ENCODE data around the gene CFAP100. TPM values are rescaled to one million over a fixed set of nuclear protein-coding genes. Genes with fewer than 3 reads are reported as not detected.

The CFAP100 gene
- polyA plus RNA-seq, 3 donors, result not detected

- no peak for DNase-seq
- Histone ChIP-seq H3K79me2 (ENCODE audit: insufficient read depth, low read length) (no peaks in the 10 kb centered on the region), H3K27ac (ENCODE audit: low read depth in 1 of 2, low read length in 2 of 2) (no peak overlapping the region), H3K4me2 (replicated peaks; ENCODE audit: extremely low read depth, low read length, poor library complexity, severe bottlenecking) (no peak overlapping the region), H3K9me3 (replicated peaks in 1 of 2; ENCODE audit: control insufficient read depth in 1 of 2, insufficient read depth in 1 of 2, low read length in 2 of 2) (no peaks in the 10 kb centered on the region), H3K9ac (ENCODE audit: insufficient read depth, low read length, poor library complexity, severe bottlenecking) (no peak overlapping the region), H4K20me1 (ENCODE audit: insufficient read depth, low read length) (no peaks in the 10 kb centered on the region), H3K4me3 (replicated peaks in 1 of 3; ENCODE audit: low read depth in 2 of 3, low read length in 3 of 3) (no peak overlapping the region), H3K27me3 (ENCODE audit: control insufficient read depth in 2 of 2, insufficient read depth in 2 of 2, low read length in 2 of 2) (no peaks in the 10 kb centered on the region), H3K36me3 (replicated peaks in 1 of 2; ENCODE audit: control insufficient read depth in 1 of 2, insufficient read depth in 2 of 2, low read length in 2 of 2) (no peaks in the 10 kb centered on the region), H3K4me1 (ENCODE audit: control insufficient read depth in 1 of 2, insufficient read depth in 2 of 2, low read length in 2 of 2) (peaks cover 6 to 8% of the 10 kb centered on the region in 2 donors), H2AFZ (ENCODE audit: insufficient read depth, low read depth, low read length, poor library complexity, severe bottlenecking) (no peak overlapping the region)
- no CpG with 5 or more reads among the region's 8 CpGs for WGBS (ENCODE audit: insufficient coverage)
- intact Hi-C loops (cut with micrococcal nuclease), result no loop called here
- peaks cover 10% of the 10 kb centered on the region for H3K4me1 Mint-ChIP-seq
- no peak for TF ChIP-seq CTCF (IDR thresholded peaks at IDR 0.05)
- peaks cover 2 to 6% (median 4%) of the 10 kb centered on the region in 3 donors for H3K27me3 Mint-ChIP-seq (ENCODE audit: low read depth in 3 of 3)
- H3K4me3 Mint-ChIP-seq, result no peak overlapping the region
- H3K27ac Mint-ChIP-seq, result no peak overlapping the region
- no peaks in the 10 kb centered on the region for H3K36me3 Mint-ChIP-seq
- H3K9me3 Mint-ChIP-seq, result peaks cover 0 to 2% (median 0%) of the 10 kb centered on the region in 7 donors
Measured at GRCh38 chr3:126485176-126485897, 90.6 kb downstream of the CFAP100 start.

- peaks cover 11% of the 10 kb centered on the region for H3K4me1 Mint-ChIP-seq
- no peaks in the 10 kb centered on the region for H3K9me3 ChIP-seq (replicated peaks in 1 of 2; ENCODE audit: control insufficient read depth in 1 of 2, insufficient read depth in 1 of 2, low read length in 2 of 2)
- no peak overlapping the region for H3K27ac ChIP-seq (ENCODE audit: low read depth in 1 of 2, low read length in 2 of 2)
- H3K27me3 ChIP-seq (ENCODE audit: control insufficient read depth in 2 of 2, insufficient read depth in 2 of 2, low read length in 2 of 2), result no peaks in the 10 kb centered on the region
- peaks cover 7 to 9% of the 10 kb centered on the region in 2 donors for H3K4me1 ChIP-seq (ENCODE audit: control insufficient read depth in 1 of 2, insufficient read depth in 2 of 2, low read length in 2 of 2)
- H3K36me3 Mint-ChIP-seq, result no peaks in the 10 kb centered on the region
- intact Hi-C loops (cut with micrococcal nuclease), result no loop called here
- H3K4me3 ChIP-seq (replicated peaks in 1 of 3; ENCODE audit: low read depth in 2 of 3, low read length in 3 of 3), result no peak overlapping the region
- peaks cover 3 to 6% (median 4%) of the 10 kb centered on the region in 3 donors for H3K27me3 Mint-ChIP-seq (ENCODE audit: low read depth in 3 of 3)
- no peak overlapping the region for H3K9ac ChIP-seq (ENCODE audit: insufficient read depth, low read length, poor library complexity, severe bottlenecking)
- no peaks in the 10 kb centered on the region for H4K20me1 ChIP-seq (ENCODE audit: insufficient read depth, low read length)
- WGBS (ENCODE audit: insufficient coverage), result 100% methylated on average over 9 of the region's 9 CpGs
- no peak overlapping the region for H3K27ac Mint-ChIP-seq
- peaks cover 0 to 2% (median 0%) of the 10 kb centered on the region in 7 donors for H3K9me3 Mint-ChIP-seq
- H3K4me3 Mint-ChIP-seq, result no peak overlapping the region
- TF ChIP-seq CTCF (IDR thresholded peaks at IDR 0.05), result no peak
- H3K79me2 ChIP-seq (ENCODE audit: insufficient read depth, low read length), result no peaks in the 10 kb centered on the region
- no peak overlapping the region for H3K4me2 ChIP-seq (replicated peaks; ENCODE audit: extremely low read depth, low read length, poor library complexity, severe bottlenecking)
- H3K36me3 ChIP-seq (replicated peaks in 1 of 2; ENCODE audit: control insufficient read depth in 1 of 2, insufficient read depth in 2 of 2, low read length in 2 of 2), result no peaks in the 10 kb centered on the region
- no peak overlapping the region for H2AFZ ChIP-seq (ENCODE audit: insufficient read depth, low read depth, low read length, poor library complexity, severe bottlenecking)
- no peak for DNase-seq
Measured at GRCh38 chr3:126485956-126486355, 91.2 kb downstream of the CFAP100 start.

Other genes starting within 250 kb of the CFAP100 start
- gene ALDH1L1, start 214.3 kb upstream of the CFAP100 start, polyA plus RNA-seq, result not detected
- gene KLF15, start 37.5 kb upstream of the CFAP100 start, polyA plus RNA-seq, result not detected
- gene ZXDC, start 81.0 kb downstream of the CFAP100 start, polyA plus RNA-seq, result 10 to 100 TPM in 1 of 3 donors, 1 to 10 TPM in 2; 6.3 to 44.8 (median 9.7) TPM
- gene UROC1, start 122.9 kb downstream of the CFAP100 start, polyA plus RNA-seq, result not detected
- gene CHST13, start 129.2 kb downstream of the CFAP100 start, polyA plus RNA-seq, result 10 to 100 TPM; 16.6 to 41.8 (median 39.2) TPM
- not detected for gene C3orf22, start 164.0 kb downstream of the CFAP100 start, polyA plus RNA-seq

All from CD14-positive monocyte (primary cell).